HepG2 (cell line): ENCODE data around the gene PARD3.

Experiments used
- EP300 ChIP-seq, 3 experiments: sonication (generic) in 1 of 3; formaldehyde crosslinking in 1 of 3; IDR thresholded peaks; 2 replicates each; pipeline versions ENCODE4 v1.5.1 to v1.6.1; 2011 to 2020; ENCODE audit warnings: low read depth in 2 of 3, low read length in 2 of 3, borderline replicate concordance in 1 of 3, improper control_type of control experiment in 1 of 3, mild to moderate bottlenecking in 1 of 3, missing genetic modification reagents in 1 of 3, moderate library complexity in 1 of 3
- GPN1 ChIP-seq: sonication (generic); formaldehyde crosslinking; IDR thresholded peaks from 2 replicates; pipeline ENCODE4 v1.5.1; 2020; ENCODE audit warnings: missing genetic modification reagents, borderline replicate concordance
- MED1 ChIP-seq: sonication (generic); formaldehyde crosslinking; IDR thresholded peaks from 2 replicates; pipeline ENCODE4 v1.4.0; 2020; ENCODE audit warnings: missing genetic modification reagents
- POLR2AphosphoS5 ChIP-seq: IDR thresholded peaks from 2 replicates; pipeline ENCODE4 v1.6.1; 2012; ENCODE audit warnings: low read depth, low read length
- TBP ChIP-seq: sonication (generic); formaldehyde crosslinking; IDR thresholded peaks from 2 replicates; pipeline ENCODE4 v1.5.0; 2020; ENCODE audit warnings: missing genetic modification reagents
- ZBTB34 ChIP-seq: sonication (generic); formaldehyde crosslinking; IDR thresholded peaks from 2 replicates; pipeline ENCODE4 v1.8.0; 2022; ENCODE audit warnings: mild to moderate bottlenecking, missing genetic modification reagents
- ZNF24 ChIP-seq: fragments of 450-650 bp; IDR thresholded peaks from 2 replicates; pipeline ENCODE4 v1.6.1; 2017; ENCODE audit warnings: antibody characterized with exemption, mild to moderate bottlenecking
- TF ChIP-seq, protein P1 (sequence below), 2 experiments: IDR thresholded peaks; 2 replicates each; pipeline ENCODE4 v1.6.1; 2011 to 2012; ENCODE audit warnings: low read length in 2 of 2, borderline replicate concordance in 1 of 2, low read depth in 1 of 2, mild to moderate bottlenecking in 1 of 2, moderate library complexity in 1 of 2
- TF ChIP-seq, protein P2 (sequence below): sonication (generic); formaldehyde crosslinking; IDR thresholded peaks from 2 replicates; pipeline ENCODE4 v1.5.0; 2020; ENCODE audit warnings: mild to moderate bottlenecking, missing genetic modification reagents, moderate library complexity

GRCh38 chr10:34369120-34369519 lies 446.0 kb downstream of the PARD3 start:
- TF ChIP-seq ZBTB34 (CRISPR knock-in tag) (no peak), GPN1 (CRISPR knock-in tag) (no peak), MED1 (CRISPR knock-in tag) (no peak), POLR2AphosphoS5 (no peak), TBP (CRISPR knock-in tag) (no peak), EP300 (IDR thresholded peaks at IDR 0.05; ENCODE audit: low read depth in 2 of 2, low read length in 2 of 2) (no peak), EP300 (CRISPR knock-in tag; IDR thresholded peaks at IDR 0.05; ENCODE audit: borderline replicate concordance) (no peak), ZNF24 (no peak)
- TF ChIP-seq, protein P1, sequence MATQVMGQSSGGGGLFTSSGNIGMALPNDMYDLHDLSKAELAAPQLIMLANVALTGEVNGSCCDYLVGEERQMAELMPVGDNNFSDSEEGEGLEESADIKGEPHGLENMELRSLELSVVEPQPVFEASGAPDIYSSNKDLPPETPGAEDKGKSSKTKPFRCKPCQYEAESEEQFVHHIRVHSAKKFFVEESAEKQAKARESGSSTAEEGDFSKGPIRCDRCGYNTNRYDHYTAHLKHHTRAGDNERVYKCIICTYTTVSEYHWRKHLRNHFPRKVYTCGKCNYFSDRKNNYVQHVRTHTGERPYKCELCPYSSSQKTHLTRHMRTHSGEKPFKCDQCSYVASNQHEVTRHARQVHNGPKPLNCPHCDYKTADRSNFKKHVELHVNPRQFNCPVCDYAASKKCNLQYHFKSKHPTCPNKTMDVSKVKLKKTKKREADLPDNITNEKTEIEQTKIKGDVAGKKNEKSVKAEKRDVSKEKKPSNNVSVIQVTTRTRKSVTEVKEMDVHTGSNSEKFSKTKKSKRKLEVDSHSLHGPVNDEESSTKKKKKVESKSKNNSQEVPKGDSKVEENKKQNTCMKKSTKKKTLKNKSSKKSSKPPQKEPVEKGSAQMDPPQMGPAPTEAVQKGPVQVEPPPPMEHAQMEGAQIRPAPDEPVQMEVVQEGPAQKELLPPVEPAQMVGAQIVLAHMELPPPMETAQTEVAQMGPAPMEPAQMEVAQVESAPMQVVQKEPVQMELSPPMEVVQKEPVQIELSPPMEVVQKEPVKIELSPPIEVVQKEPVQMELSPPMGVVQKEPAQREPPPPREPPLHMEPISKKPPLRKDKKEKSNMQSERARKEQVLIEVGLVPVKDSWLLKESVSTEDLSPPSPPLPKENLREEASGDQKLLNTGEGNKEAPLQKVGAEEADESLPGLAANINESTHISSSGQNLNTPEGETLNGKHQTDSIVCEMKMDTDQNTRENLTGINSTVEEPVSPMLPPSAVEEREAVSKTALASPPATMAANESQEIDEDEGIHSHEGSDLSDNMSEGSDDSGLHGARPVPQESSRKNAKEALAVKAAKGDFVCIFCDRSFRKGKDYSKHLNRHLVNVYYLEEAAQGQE (IDR thresholded peaks at IDR 0.05; ENCODE audit: borderline replicate concordance in 1 of 2, low read depth in 1 of 2, low read length in 2 of 2), result no peak
- TF ChIP-seq, protein P2, sequence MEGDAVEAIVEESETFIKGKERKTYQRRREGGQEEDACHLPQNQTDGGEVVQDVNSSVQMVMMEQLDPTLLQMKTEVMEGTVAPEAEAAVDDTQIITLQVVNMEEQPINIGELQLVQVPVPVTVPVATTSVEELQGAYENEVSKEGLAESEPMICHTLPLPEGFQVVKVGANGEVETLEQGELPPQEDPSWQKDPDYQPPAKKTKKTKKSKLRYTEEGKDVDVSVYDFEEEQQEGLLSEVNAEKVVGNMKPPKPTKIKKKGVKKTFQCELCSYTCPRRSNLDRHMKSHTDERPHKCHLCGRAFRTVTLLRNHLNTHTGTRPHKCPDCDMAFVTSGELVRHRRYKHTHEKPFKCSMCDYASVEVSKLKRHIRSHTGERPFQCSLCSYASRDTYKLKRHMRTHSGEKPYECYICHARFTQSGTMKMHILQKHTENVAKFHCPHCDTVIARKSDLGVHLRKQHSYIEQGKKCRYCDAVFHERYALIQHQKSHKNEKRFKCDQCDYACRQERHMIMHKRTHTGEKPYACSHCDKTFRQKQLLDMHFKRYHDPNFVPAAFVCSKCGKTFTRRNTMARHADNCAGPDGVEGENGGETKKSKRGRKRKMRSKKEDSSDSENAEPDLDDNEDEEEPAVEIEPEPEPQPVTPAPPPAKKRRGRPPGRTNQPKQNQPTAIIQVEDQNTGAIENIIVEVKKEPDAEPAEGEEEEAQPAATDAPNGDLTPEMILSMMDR (CRISPR knock-in tag), result no peak
